22Rv1 (cell line): Measurements from ENCODE around the gene SLMAP.

Experiments
- ZFX ChIP-seq: fragments of 450-650 bp; IDR thresholded peaks from 2 replicates; pipeline ENCODE4 v1.6.1; 2017; ENCODE audit warnings: antibody characterized with exemption, borderline replicate concordance
- TF ChIP-seq, protein P1 (sequence below): fragments of 450-650 bp; IDR thresholded peaks from 2 replicates; pipeline ENCODE4 v1.5.1; 2017; ENCODE audit warnings: mild to moderate bottlenecking

DNA sequence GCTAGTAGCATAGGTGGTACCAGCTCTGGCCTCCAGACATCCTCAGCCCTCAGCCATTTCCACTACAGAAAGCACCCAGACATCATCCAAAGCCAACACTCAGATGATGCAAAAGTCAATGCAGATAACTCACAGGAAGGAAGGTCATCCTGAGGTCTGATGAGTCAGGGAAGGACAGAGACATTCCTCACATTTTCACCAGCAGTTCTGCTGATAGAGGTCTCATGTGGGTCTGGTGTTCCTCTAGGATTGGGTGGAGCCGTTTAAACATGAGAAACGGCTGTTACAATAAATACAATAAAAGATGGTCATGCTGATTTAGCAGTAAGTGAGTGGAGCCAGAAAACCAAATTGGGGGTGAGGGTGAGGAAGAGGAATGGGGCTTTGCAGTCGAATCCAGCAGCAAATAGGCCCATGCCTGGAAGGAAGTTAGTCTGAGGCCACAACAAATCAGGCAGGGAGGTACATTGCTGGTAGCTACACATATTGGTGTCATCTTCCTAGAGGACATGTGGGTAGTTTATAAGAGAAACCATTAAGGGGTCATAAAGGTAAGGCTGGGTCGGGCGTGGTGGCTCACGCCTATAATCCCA lies 218.8 kb downstream of the SLMAP start:
- TF ChIP-seq, protein P1, sequence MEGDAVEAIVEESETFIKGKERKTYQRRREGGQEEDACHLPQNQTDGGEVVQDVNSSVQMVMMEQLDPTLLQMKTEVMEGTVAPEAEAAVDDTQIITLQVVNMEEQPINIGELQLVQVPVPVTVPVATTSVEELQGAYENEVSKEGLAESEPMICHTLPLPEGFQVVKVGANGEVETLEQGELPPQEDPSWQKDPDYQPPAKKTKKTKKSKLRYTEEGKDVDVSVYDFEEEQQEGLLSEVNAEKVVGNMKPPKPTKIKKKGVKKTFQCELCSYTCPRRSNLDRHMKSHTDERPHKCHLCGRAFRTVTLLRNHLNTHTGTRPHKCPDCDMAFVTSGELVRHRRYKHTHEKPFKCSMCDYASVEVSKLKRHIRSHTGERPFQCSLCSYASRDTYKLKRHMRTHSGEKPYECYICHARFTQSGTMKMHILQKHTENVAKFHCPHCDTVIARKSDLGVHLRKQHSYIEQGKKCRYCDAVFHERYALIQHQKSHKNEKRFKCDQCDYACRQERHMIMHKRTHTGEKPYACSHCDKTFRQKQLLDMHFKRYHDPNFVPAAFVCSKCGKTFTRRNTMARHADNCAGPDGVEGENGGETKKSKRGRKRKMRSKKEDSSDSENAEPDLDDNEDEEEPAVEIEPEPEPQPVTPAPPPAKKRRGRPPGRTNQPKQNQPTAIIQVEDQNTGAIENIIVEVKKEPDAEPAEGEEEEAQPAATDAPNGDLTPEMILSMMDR, result no peak
- TF ChIP-seq ZFX, result no peak
